NB4 (cell line): ENCODE results near the gene UBN1.

ENCODE experiments used
- DNase-seq: peaks from one replicate; pipeline ENCODE4 v3.0.0; 2010; ENCODE audit warnings: low read depth
- H3K4me3 ChIP-seq: one replicate; pipeline ENCODE4 v1.5.1; 2011; ENCODE audit warnings: mild to moderate bottlenecking, low read depth, low read length, moderate library complexity
- CTCF ChIP-seq: IDR thresholded peaks from one replicate; pipeline ENCODE4 v1.5.1; 2012; ENCODE audit warnings: low read depth, low read length
- MAX ChIP-seq: IDR thresholded peaks from 2 replicates; pipeline ENCODE4 v1.6.1; 2011; ENCODE audit warnings: low read depth, low read length
- MYC ChIP-seq: IDR thresholded peaks from 2 replicates; pipeline ENCODE4 v1.6.1; 2011; ENCODE audit warnings: low read depth, low read length
- POLR2A ChIP-seq: IDR thresholded peaks from 2 replicates; pipeline ENCODE4 v1.6.1; 2011; ENCODE audit warnings: mild to moderate bottlenecking; ENCODE audit not compliant: insufficient read length; ENCODE audit errors: extremely low read depth

The UBN1 gene

GRCh38 chr16:4865231-4865860, 18.1 kb downstream of the UBN1 start:
- no peak for TF ChIP-seq MYC
- TF ChIP-seq MAX: no peak
- no peak for TF ChIP-seq CTCF
- TF ChIP-seq POLR2A: no peak
- no peak for DNase-seq
- H3K4me3 ChIP-seq: no peak overlapping the region

- DNase-seq: no peak
- TF ChIP-seq CTCF: no peak
- TF ChIP-seq MAX: no peak
- no peak overlapping the region for H3K4me3 ChIP-seq
Measured at GRCh38 chr16:4866586-4866985, 19.3 kb downstream of the UBN1 start.

- H3K4me3 ChIP-seq: no peak overlapping the region
- TF ChIP-seq POLR2A (no peak), CTCF (no peak), MAX (no peak), MYC (no peak)
- DNase-seq: no peak
Measured at GRCh38 chr16:4868026-4868425, 20.7 kb downstream of the UBN1 start.

- DNase-seq: no peak
- no peak overlapping the region for H3K4me3 ChIP-seq
- TF ChIP-seq POLR2A: no peak
- TF ChIP-seq CTCF: no peak
- no peak for TF ChIP-seq MYC
- TF ChIP-seq MAX: no peak
Measured at GRCh38 chr16:4868535-4868934, 21.3 kb downstream of the UBN1 start.

- H3K4me3 ChIP-seq: no peak overlapping the region
- DNase-seq: no peak
- no peak for TF ChIP-seq MAX
- TF ChIP-seq CTCF: no peak
- TF ChIP-seq POLR2A: no peak
- no peak for TF ChIP-seq MYC
Measured at GRCh38 chr16:4869147-4869805, 22.0 kb downstream of the UBN1 start.

- TF ChIP-seq MAX: no peak
- no peak for TF ChIP-seq POLR2A
- TF ChIP-seq CTCF: no peak
- no peak for TF ChIP-seq MYC
- no peak for DNase-seq
- no peak overlapping the region for H3K4me3 ChIP-seq
Measured at GRCh38 chr16:4870138-4870671, 22.9 kb downstream of the UBN1 start.
